Parathyroid adenoma (tissue), 2 donors: ENCODE measurements around the gene TGFB2.

Experiments
- H2AFZ ChIP-seq: fragments of 300-600 bp; sonication (generic); one replicate; pipeline ENCODE4 v1.7.0; 2017; ENCODE audit warnings: antibody characterized with exemption, mild to moderate bottlenecking
- H3K27ac ChIP-seq: fragments of 300-600 bp; sonication (generic); one replicate; pipeline ENCODE4 v1.7.0; 2017
- H3K27me3 ChIP-seq: fragments of 300-600 bp; sonication (generic); one replicate; pipeline ENCODE4 v1.7.0; 2017; ENCODE audit warnings: low read length; ENCODE audit not compliant: control insufficient read depth, insufficient read depth
- H3K36me3 ChIP-seq: fragments of 300-600 bp; sonication (generic); one replicate; pipeline ENCODE4 v1.7.0; 2017; ENCODE audit warnings: low read length; ENCODE audit not compliant: control insufficient read depth, insufficient read depth
- H3K4me1 ChIP-seq: fragments of 300-600 bp; sonication (generic); one replicate; pipeline ENCODE4 v1.7.0; 2017; ENCODE audit warnings: control low read depth
- H3K4me2 ChIP-seq: fragments of 300-600 bp; sonication (generic); one replicate; pipeline ENCODE4 v1.7.0; 2017; ENCODE audit warnings: low read length
- H3K4me3 ChIP-seq: fragments of 300-600 bp; sonication (generic); one replicate; pipeline ENCODE4 v1.7.0; 2017; ENCODE audit warnings: low read depth, low read length
- H3K79me2 ChIP-seq: fragments of 300-600 bp; sonication (generic); one replicate; pipeline ENCODE4 v1.7.0; 2017; ENCODE audit warnings: control low read depth
- H3K9ac ChIP-seq: fragments of 300-600 bp; sonication (generic); one replicate; pipeline ENCODE4 v1.7.0; 2017; ENCODE audit warnings: mild to moderate bottlenecking
- H3K9me3 ChIP-seq: fragments of 300-600 bp; sonication (generic); one replicate; pipeline ENCODE4 v1.7.0; 2017; ENCODE audit warnings: low read length; ENCODE audit not compliant: control insufficient read depth
- CTCF ChIP-seq: fragments of 300-600 bp; sonication (generic); IDR thresholded peaks from one replicate; pipeline ENCODE4 v1.7.0; 2017; ENCODE audit warnings: antibody characterized with exemption, mild to moderate bottlenecking
- donor health status: primary hyperparathyroidism.

TGFB2 gene

DNA sequence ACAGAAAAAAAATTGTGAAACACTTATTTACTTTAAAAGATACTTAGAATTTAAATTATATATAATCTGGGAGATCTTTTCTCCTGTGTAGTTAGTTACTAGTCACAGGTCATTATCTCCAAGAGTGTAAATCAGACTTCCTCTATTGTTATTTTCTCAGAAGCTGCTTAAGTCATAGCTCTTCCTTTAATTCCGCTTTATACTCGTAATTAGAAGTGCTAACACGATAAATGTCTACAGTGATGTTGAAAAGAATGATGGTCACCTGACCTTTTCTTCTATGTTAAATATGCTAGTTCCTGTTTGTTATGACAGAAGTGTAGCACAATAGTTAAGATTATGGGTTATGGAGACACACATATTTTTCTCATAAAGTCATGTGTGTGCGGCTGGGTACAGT lies 123.6 kb downstream of the TGFB2 start:
- Histone ChIP-seq H3K9me3 (no peaks in the 10 kb centered on the region), H3K27ac (no peak overlapping the region), H3K4me2 (no peak overlapping the region)

GRCh38 chr1:218472885-218473284 lies 127.7 kb downstream of the TGFB2 start:
- TF ChIP-seq CTCF, result no peak
- Histone ChIP-seq H3K79me2 (no peaks in the 10 kb centered on the region), H3K9ac (no peak overlapping the region), H3K4me3 (no peak overlapping the region), H3K4me2 (no peak overlapping the region), H2AFZ (no peak overlapping the region), H3K9me3 (no peaks in the 10 kb centered on the region), H3K27me3 (no peaks in the 10 kb centered on the region), H3K27ac (no peak overlapping the region), H3K36me3 (no peaks in the 10 kb centered on the region), H3K4me1 (no peaks in the 10 kb centered on the region)

More for the DNA sequence above, 123.6 kb downstream of the TGFB2 start:
- Histone ChIP-seq H3K4me1 (no peaks in the 10 kb centered on the region), H3K9ac (no peak overlapping the region), H3K79me2 (no peaks in the 10 kb centered on the region), H3K36me3 (no peaks in the 10 kb centered on the region), H3K4me3 (no peak overlapping the region), H2AFZ (no peak overlapping the region), H3K27me3 (no peaks in the 10 kb centered on the region)
- TF ChIP-seq CTCF, result no peak

GRCh38 chr1:218473522-218473921 lies 128.4 kb downstream of the TGFB2 start:
- no peaks in the 10 kb centered on the region for H3K36me3 ChIP-seq
- no peaks in the 10 kb centered on the region for H3K4me1 ChIP-seq
- no peak overlapping the region for H3K4me2 ChIP-seq
- no peaks in the 10 kb centered on the region for H3K27me3 ChIP-seq
- no peak overlapping the region for H3K9ac ChIP-seq
- H2AFZ ChIP-seq, result no peak overlapping the region
- no peaks in the 10 kb centered on the region for H3K79me2 ChIP-seq
- H3K27ac ChIP-seq, result no peak overlapping the region
- no peak for TF ChIP-seq CTCF
- H3K9me3 ChIP-seq, result no peaks in the 10 kb centered on the region
- no peak overlapping the region for H3K4me3 ChIP-seq

- no peak overlapping the region for H2AFZ ChIP-seq
- H3K4me2 ChIP-seq, result no peak overlapping the region
- no peaks in the 10 kb centered on the region for H3K9me3 ChIP-seq
- TF ChIP-seq CTCF, result no peak
- no peaks in the 10 kb centered on the region for H3K4me1 ChIP-seq
- no peaks in the 10 kb centered on the region for H3K27me3 ChIP-seq
- no peak overlapping the region for H3K27ac ChIP-seq
- no peaks in the 10 kb centered on the region for H3K79me2 ChIP-seq
- no peak overlapping the region for H3K4me3 ChIP-seq
- H3K9ac ChIP-seq, result no peak overlapping the region
- H3K36me3 ChIP-seq, result no peaks in the 10 kb centered on the region
Measured at GRCh38 chr1:218474128-218474527, 129.0 kb downstream of the TGFB2 start.

- no peak overlapping the region for H3K4me3 ChIP-seq
- no peaks in the 10 kb centered on the region for H3K4me1 ChIP-seq
- no peaks in the 10 kb centered on the region for H3K36me3 ChIP-seq
- H3K27me3 ChIP-seq, result no peaks in the 10 kb centered on the region
- no peaks in the 10 kb centered on the region for H3K9me3 ChIP-seq
- no peak overlapping the region for H2AFZ ChIP-seq
- H3K9ac ChIP-seq, result no peak overlapping the region
- TF ChIP-seq CTCF, result no peak
- no peak overlapping the region for H3K27ac ChIP-seq
- H3K4me2 ChIP-seq, result no peak overlapping the region
- H3K79me2 ChIP-seq, result no peaks in the 10 kb centered on the region
Measured at GRCh38 chr1:218475275-218475674, 130.1 kb downstream of the TGFB2 start.
